Measurements from ENCODE around the gene ZNF74. TPM values are rescaled to one million over a fixed set of nuclear protein-coding genes. Genes with fewer than 3 reads are reported as not detected.
"Not testable (repeated sequence)": the region's sequence is repeated elsewhere in the genome, so short reads cannot be mapped to it uniquely, and the experiment has no call there.

ZNF74 gene
- polyA plus RNA-seq, 3 donors: 1.9 to 4.8 (median 1.9) TPM

DNA sequence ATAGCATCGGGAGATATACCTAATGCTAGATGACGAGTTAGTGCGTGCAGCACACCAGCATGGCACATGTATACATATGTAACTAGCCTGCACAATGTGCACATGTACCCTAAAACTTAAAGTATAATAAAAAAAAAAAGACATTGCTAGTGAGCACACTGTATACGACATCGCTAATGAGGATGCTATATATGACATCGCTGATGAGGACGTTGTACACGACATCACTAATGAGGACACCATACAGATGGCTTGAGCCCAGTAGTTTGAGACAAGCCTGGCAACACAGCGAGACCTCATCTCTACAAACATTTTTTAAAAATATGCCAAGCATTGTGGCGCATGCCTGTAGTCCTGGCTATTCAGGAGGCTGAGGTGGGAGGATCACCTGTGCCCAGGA, 31.5 kb upstream of the ZNF74 start:
- DNase-seq; H3K27me3 Mint-ChIP-seq (ENCODE audit: low read depth in 3 of 3); H3K4me2 ChIP-seq (replicated peaks; ENCODE audit: extremely low read depth, low read length, poor library complexity, severe bottlenecking); H3K27ac ChIP-seq (ENCODE audit: low read depth in 1 of 2, low read length in 2 of 2); H4K20me1 ChIP-seq (ENCODE audit: insufficient read depth, low read length); H3K79me2 ChIP-seq (ENCODE audit: insufficient read depth, low read length); H3K9ac ChIP-seq (ENCODE audit: insufficient read depth, low read length, poor library complexity, severe bottlenecking); H3K4me3 ChIP-seq (replicated peaks in 1 of 3; ENCODE audit: low read depth in 2 of 3, low read length in 3 of 3); H3K27me3 ChIP-seq (ENCODE audit: control insufficient read depth in 2 of 2, insufficient read depth in 2 of 2, low read length in 2 of 2); H2AFZ ChIP-seq (ENCODE audit: insufficient read depth, low read depth, low read length, poor library complexity, severe bottlenecking); intact Hi-C loops (cut with micrococcal nuclease); H3K4me3 Mint-ChIP-seq; H3K36me3 ChIP-seq (replicated peaks in 1 of 2; ENCODE audit: control insufficient read depth in 1 of 2, insufficient read depth in 2 of 2, low read length in 2 of 2); H3K36me3 Mint-ChIP-seq: not testable (repeated sequence)
- Mint-ChIP-seq H3K27ac (peak overlapping the region in 1 of 7 donors; percentile 59), H3K9me3 (peaks cover 0 to 13% (median 0%) of the 10 kb centered on the region in 7 donors), H3K4me1 (peaks cover 26% of the 10 kb centered on the region)
- Histone ChIP-seq H3K4me1 (ENCODE audit: control insufficient read depth in 1 of 2, insufficient read depth in 2 of 2, low read length in 2 of 2) (peaks cover 14 to 20% of the 10 kb centered on the region in 2 donors), H3K9me3 (replicated peaks in 1 of 2; ENCODE audit: control insufficient read depth in 1 of 2, insufficient read depth in 1 of 2, low read length in 2 of 2) (peaks cover 0 to 18% of the 10 kb centered on the region in 2 donors)
- 100% methylated on average over 1 of the region's 10 CpGs for WGBS (ENCODE audit: insufficient coverage)

DNA sequence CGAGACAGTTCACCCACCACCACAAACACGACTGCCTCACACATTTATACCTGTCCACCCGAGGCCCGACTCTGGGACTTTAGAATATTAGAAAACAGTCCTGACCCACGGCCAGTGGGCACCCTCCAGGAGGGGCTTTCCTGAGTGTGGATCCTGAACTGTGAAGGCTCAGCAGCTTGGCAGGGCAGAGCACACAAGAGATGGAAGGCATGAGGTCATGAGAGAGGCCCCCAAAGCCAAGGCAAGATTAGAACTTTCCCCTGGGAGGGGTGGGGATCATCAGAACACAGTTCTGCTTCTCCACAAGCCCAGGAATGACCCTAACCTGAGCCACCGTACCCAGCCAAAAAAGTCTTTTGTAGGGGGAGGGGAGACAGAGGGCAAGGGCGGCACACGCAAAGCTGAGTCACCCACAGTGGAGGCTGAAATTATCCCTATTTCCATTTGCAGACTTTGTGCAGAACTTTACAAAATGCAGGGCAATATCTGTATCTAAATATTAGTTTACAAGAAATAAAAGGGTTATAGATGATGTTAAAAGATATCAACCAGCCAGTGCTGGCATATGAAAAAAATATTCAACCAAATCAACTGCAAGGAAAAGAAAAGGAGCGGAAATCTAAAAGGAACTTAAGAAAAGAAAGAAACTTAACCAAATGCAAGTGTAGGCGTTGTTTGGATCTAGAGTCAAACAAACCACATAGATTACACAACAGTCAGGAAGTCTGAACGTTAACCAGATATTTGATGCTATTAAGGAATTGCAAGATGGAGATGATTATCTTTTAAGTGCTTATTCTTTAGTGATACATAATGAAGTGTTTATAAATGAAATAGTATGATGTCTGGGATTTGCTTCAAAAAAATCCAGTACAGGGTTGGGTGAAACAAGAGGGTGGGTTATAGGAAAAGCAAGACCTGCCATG, 29.4 kb upstream of the ZNF74 start:
- H3K27ac ChIP-seq (ENCODE audit: low read depth in 1 of 2, low read length in 2 of 2): peak overlapping the region; percentile 46 to 81
- peaks cover 14 to 20% of the 10 kb centered on the region in 2 donors for H3K4me1 ChIP-seq (ENCODE audit: control insufficient read depth in 1 of 2, insufficient read depth in 2 of 2, low read length in 2 of 2)
- peak overlapping the region in 1 of 3 experiments; percentile 51 for H3K4me3 ChIP-seq (replicated peaks in 1 of 3; ENCODE audit: low read depth in 2 of 3, low read length in 3 of 3)
- H3K9ac ChIP-seq (ENCODE audit: insufficient read depth, low read length, poor library complexity, severe bottlenecking): peak overlapping the region; percentile 34
- H3K9me3 ChIP-seq (replicated peaks in 1 of 2; ENCODE audit: control insufficient read depth in 1 of 2, insufficient read depth in 1 of 2, low read length in 2 of 2); intact Hi-C loops (cut with micrococcal nuclease); H4K20me1 ChIP-seq (ENCODE audit: insufficient read depth, low read length); H3K36me3 ChIP-seq (replicated peaks in 1 of 2; ENCODE audit: control insufficient read depth in 1 of 2, insufficient read depth in 2 of 2, low read length in 2 of 2); H3K79me2 ChIP-seq (ENCODE audit: insufficient read depth, low read length); H3K36me3 Mint-ChIP-seq; H3K27me3 Mint-ChIP-seq (ENCODE audit: low read depth in 3 of 3); H3K9me3 Mint-ChIP-seq; H3K27me3 ChIP-seq (ENCODE audit: control insufficient read depth in 2 of 2, insufficient read depth in 2 of 2, low read length in 2 of 2): not testable (repeated sequence)
- H2AFZ ChIP-seq (ENCODE audit: insufficient read depth, low read depth, low read length, poor library complexity, severe bottlenecking): peak overlapping the region; percentile 56
- H3K4me2 ChIP-seq (replicated peaks; ENCODE audit: extremely low read depth, low read length, poor library complexity, severe bottlenecking): peak overlapping the region; percentile 29
- H3K4me1 Mint-ChIP-seq: peaks cover 26% of the 10 kb centered on the region
- peak overlapping the region; percentile 85 to 95 (median 92) for H3K27ac Mint-ChIP-seq
- 70% methylated on average over 2 of the region's 11 CpGs for WGBS (ENCODE audit: insufficient coverage)
- H3K4me3 Mint-ChIP-seq: peak overlapping the region; percentile 53 to 75
- peak; percentile 5 to 8 (median 5) for DNase-seq

DNA sequence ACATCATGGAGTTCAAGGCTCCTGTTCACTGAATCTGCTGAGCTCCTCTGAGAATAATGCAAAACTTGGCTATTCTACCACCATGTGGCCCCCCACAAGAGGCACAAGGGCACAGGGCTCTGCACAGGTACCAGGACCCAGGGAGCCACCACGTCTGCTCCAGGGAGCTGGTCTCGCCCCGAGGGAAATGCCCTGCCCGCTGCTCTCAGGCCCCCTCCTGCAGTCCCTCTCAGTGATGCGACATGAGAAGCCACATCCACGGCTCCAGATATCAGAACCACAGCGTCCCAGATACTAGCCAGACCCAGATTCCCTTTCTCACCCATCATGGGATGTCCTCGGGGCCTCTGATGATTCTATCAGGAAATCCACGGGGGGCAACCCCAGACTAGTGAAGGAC, 27.1 kb upstream of the ZNF74 start:
- H3K4me2 ChIP-seq (replicated peaks; ENCODE audit: extremely low read depth, low read length, poor library complexity, severe bottlenecking); H4K20me1 ChIP-seq (ENCODE audit: insufficient read depth, low read length); H3K79me2 ChIP-seq (ENCODE audit: insufficient read depth, low read length); H3K9me3 ChIP-seq (replicated peaks in 1 of 2; ENCODE audit: control insufficient read depth in 1 of 2, insufficient read depth in 1 of 2, low read length in 2 of 2); H3K9me3 Mint-ChIP-seq; H3K27me3 ChIP-seq (ENCODE audit: control insufficient read depth in 2 of 2, insufficient read depth in 2 of 2, low read length in 2 of 2); H3K36me3 ChIP-seq (replicated peaks in 1 of 2; ENCODE audit: control insufficient read depth in 1 of 2, insufficient read depth in 2 of 2, low read length in 2 of 2); DNase-seq; H2AFZ ChIP-seq (ENCODE audit: insufficient read depth, low read depth, low read length, poor library complexity, severe bottlenecking); H3K4me3 ChIP-seq (replicated peaks in 1 of 3; ENCODE audit: low read depth in 2 of 3, low read length in 3 of 3); H3K36me3 Mint-ChIP-seq; intact Hi-C loops (cut with micrococcal nuclease); H3K9ac ChIP-seq (ENCODE audit: insufficient read depth, low read length, poor library complexity, severe bottlenecking); H3K27ac ChIP-seq (ENCODE audit: low read depth in 1 of 2, low read length in 2 of 2); H3K4me3 Mint-ChIP-seq; H3K27me3 Mint-ChIP-seq (ENCODE audit: low read depth in 3 of 3): not testable (repeated sequence)
- Mint-ChIP-seq H3K27ac (peak overlapping the region in 1 of 7 donors; percentile 58), H3K4me1 (peaks cover 30% of the 10 kb centered on the region)
- WGBS (ENCODE audit: insufficient coverage): 98% methylated on average over 6 of the region's 9 CpGs
- peaks cover 14 to 20% of the 10 kb centered on the region in 2 donors for H3K4me1 ChIP-seq (ENCODE audit: control insufficient read depth in 1 of 2, insufficient read depth in 2 of 2, low read length in 2 of 2)

DNA sequence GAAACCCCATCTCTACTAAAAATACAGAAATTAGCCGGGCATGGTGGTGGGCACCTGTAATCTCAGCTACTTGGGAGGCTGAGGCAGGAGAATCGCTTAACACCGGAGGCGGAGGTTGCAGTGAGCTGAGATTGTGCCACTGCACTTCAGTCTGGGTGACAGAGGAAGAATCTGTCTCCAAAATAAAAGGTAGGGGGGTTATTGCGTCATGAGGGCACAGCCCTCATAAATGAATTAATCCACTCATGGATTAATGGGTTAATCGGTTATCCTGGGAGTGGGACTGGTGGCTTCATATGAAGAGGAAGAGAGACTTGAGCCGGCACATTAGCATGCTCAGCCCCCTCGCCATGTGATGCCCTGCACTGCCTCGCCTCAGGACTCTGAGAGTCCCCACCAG, 25.1 kb upstream of the ZNF74 start:
- H3K9ac ChIP-seq (ENCODE audit: insufficient read depth, low read length, poor library complexity, severe bottlenecking); H3K27ac Mint-ChIP-seq; H3K4me2 ChIP-seq (replicated peaks; ENCODE audit: extremely low read depth, low read length, poor library complexity, severe bottlenecking); H3K9me3 ChIP-seq (replicated peaks in 1 of 2; ENCODE audit: control insufficient read depth in 1 of 2, insufficient read depth in 1 of 2, low read length in 2 of 2); DNase-seq; H3K9me3 Mint-ChIP-seq; H4K20me1 ChIP-seq (ENCODE audit: insufficient read depth, low read length); intact Hi-C loops (cut with micrococcal nuclease); H3K36me3 ChIP-seq (replicated peaks in 1 of 2; ENCODE audit: control insufficient read depth in 1 of 2, insufficient read depth in 2 of 2, low read length in 2 of 2); H3K4me3 Mint-ChIP-seq; H2AFZ ChIP-seq (ENCODE audit: insufficient read depth, low read depth, low read length, poor library complexity, severe bottlenecking); H3K27ac ChIP-seq (ENCODE audit: low read depth in 1 of 2, low read length in 2 of 2); H3K27me3 ChIP-seq (ENCODE audit: control insufficient read depth in 2 of 2, insufficient read depth in 2 of 2, low read length in 2 of 2); H3K4me3 ChIP-seq (replicated peaks in 1 of 3; ENCODE audit: low read depth in 2 of 3, low read length in 3 of 3); H3K27me3 Mint-ChIP-seq (ENCODE audit: low read depth in 3 of 3); H3K36me3 Mint-ChIP-seq; H3K79me2 ChIP-seq (ENCODE audit: insufficient read depth, low read length): not testable (repeated sequence)
- 87% methylated on average over 3 of the region's 9 CpGs for WGBS (ENCODE audit: insufficient coverage)
- H3K4me1 Mint-ChIP-seq: peaks cover 22% of the 10 kb centered on the region
- H3K4me1 ChIP-seq (ENCODE audit: control insufficient read depth in 1 of 2, insufficient read depth in 2 of 2, low read length in 2 of 2): peaks cover 10 to 14% of the 10 kb centered on the region in 2 donors
